Inferior parietal cortex (tissue), 1 donor: ENCODE measurements around the gene JMY.
"Not testable (repeated sequence)": the region's sequence is repeated elsewhere in the genome, so short reads cannot be mapped to it uniquely, and the experiment has no call there.

Experiments used
- DNase-seq: peaks from one replicate; pipeline ENCODE4 v3.0.0-alpha.2; 2016; ENCODE audit errors: extremely low spot score

The JMY gene

GRCh38 chr5:79237740-79238560 is 2.0 kb downstream of the JMY start:
- DNase-seq: peak; percentile 10

- no peak for DNase-seq
Observed at GRCh38 chr5:79240561-79240960, 4.6 kb downstream of the JMY start.

- DNase-seq: no peak
Observed at GRCh38 chr5:79241535-79241979, 5.6 kb downstream of the JMY start.

- DNase-seq: no peak
Observed at GRCh38 chr5:79242242-79243039, 6.5 kb downstream of the JMY start.

GRCh38 chr5:79243224-79243623 is 7.3 kb downstream of the JMY start:
- no peak for DNase-seq

GRCh38 chr5:79254067-79254466 is 18.1 kb downstream of the JMY start:
- DNase-seq: not testable (repeated sequence)

GRCh38 chr5:79255786-79256557 is 20.0 kb downstream of the JMY start:
- DNase-seq: no peak

GRCh38 chr5:79256563-79256962 is 20.6 kb downstream of the JMY start:
- no peak for DNase-seq

- no peak for DNase-seq
Observed at GRCh38 chr5:79257314-79257713, 21.4 kb downstream of the JMY start.

GRCh38 chr5:79258801-79259200 is 22.9 kb downstream of the JMY start:
- no peak for DNase-seq

- no peak for DNase-seq
Observed at GRCh38 chr5:79259383-79259782, 23.5 kb downstream of the JMY start.

- DNase-seq: no peak
Observed at GRCh38 chr5:79259810-79260209, 23.9 kb downstream of the JMY start.

GRCh38 chr5:79261897-79262296 is 26.0 kb downstream of the JMY start:
- DNase-seq: no peak

- no peak for DNase-seq
Observed at GRCh38 chr5:79263290-79263689, 27.4 kb downstream of the JMY start.

- DNase-seq: no peak
Observed at GRCh38 chr5:79267180-79267579, 31.2 kb downstream of the JMY start.

- DNase-seq: no peak
Observed at GRCh38 chr5:79269733-79270166, 33.8 kb downstream of the JMY start.

GRCh38 chr5:79273341-79273740 is 37.4 kb downstream of the JMY start:
- DNase-seq: no peak

GRCh38 chr5:79284846-79285245 is 48.9 kb downstream of the JMY start:
- no peak for DNase-seq

GRCh38 chr5:79285285-79285684 is 49.4 kb downstream of the JMY start:
- DNase-seq: no peak

- no peak for DNase-seq
Observed at GRCh38 chr5:79285833-79286232, 49.9 kb downstream of the JMY start.

GRCh38 chr5:79287380-79287779 is 51.4 kb downstream of the JMY start:
- DNase-seq: no peak

GRCh38 chr5:79287907-79288306 is 52.0 kb downstream of the JMY start:
- no peak for DNase-seq
